HG02840 (cell line): Measurements from ENCODE around the gene KIAA2012.

ENCODE experiments used
- ATAC-seq: cut with Tn5 transposase; IDR thresholded peaks from one replicate; pipeline ENCODE4 v1.9.1; 2021; ENCODE audit warnings: mild to moderate bottlenecking, moderate library complexity, moderate number of reproducible peaks; ENCODE audit not compliant: unreplicated experiment, low FRiP score

The KIAA2012 gene

DNA sequence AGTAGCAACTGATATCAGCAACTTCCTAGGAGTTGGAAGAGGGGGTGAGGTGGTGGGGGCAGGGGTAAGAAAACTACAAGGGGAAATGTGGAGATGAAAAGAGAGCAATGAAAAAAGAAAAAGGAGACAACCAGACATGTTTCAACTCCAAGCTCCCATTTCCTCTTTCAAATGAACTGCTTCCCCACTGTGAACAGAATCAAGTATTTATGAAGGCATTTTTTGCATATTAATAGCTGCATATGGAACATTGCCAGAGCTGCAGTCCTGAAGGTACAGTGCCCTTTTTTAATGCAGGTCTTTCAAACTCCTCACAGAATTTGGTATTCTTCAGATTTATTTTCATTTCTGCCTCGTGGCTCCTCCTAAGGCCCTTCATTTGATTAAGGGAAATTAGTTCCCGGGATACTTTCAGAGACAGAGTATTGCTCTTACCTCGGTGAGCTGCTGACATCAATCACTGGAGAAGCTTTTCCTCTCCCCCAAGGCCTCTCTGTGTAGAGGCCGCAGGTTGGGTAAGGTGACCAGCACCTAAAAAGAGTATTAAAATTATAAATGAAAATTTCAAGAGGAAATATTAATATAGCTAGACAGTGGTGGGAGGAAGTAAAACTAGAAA is 68.4 kb downstream of the KIAA2012 start:
- no peak for ATAC-seq

- no peak for ATAC-seq
These were observed 69.5 kb downstream of the KIAA2012 start for GRCh38 chr2:202142540-202142939.

- ATAC-seq: no peak
These were observed 74.7 kb downstream of the KIAA2012 start for GRCh38 chr2:202147775-202148174.

GRCh38 chr2:202148515-202149154 is 75.6 kb downstream of the KIAA2012 start:
- ATAC-seq: no peak

- no peak for ATAC-seq
These were observed 76.2 kb downstream of the KIAA2012 start for GRCh38 chr2:202149155-202149762.

- no peak for ATAC-seq
These were observed 76.9 kb downstream of the KIAA2012 start for GRCh38 chr2:202149936-202150335.

DNA sequence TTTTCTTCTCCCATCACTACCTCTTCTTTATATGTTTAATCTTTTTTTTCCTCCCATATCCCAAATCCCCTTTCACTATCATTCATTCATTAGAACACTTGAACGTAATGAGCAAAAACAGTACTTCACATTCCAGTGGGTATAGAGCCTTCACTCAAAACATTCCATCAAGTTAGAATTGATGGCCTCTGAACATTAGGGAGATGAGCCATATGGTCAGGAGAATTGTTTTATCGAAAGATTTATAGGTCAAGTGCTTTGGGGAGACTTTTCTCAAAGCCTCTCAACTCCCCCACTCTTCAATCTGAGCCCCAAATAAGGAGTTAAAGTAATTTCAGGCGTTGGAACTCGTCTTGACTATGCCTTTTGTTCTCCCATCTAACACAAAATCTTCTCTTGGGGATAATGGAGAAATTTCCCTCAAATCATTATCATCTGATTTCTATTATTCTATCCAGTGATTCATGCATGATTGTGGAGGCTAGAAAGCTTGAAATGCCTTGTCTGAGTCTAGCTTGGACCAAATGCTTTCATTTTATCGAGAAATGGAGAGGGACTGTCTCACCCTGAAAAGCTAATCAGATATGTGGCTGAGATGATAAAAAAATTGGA is 79.2 kb downstream of the KIAA2012 start:
- no peak for ATAC-seq

- no peak for ATAC-seq
These were observed 81.6 kb downstream of the KIAA2012 start for GRCh38 chr2:202154613-202155012.

- no peak for ATAC-seq
These were observed 84.3 kb downstream of the KIAA2012 start for GRCh38 chr2:202157211-202157990.

DNA sequence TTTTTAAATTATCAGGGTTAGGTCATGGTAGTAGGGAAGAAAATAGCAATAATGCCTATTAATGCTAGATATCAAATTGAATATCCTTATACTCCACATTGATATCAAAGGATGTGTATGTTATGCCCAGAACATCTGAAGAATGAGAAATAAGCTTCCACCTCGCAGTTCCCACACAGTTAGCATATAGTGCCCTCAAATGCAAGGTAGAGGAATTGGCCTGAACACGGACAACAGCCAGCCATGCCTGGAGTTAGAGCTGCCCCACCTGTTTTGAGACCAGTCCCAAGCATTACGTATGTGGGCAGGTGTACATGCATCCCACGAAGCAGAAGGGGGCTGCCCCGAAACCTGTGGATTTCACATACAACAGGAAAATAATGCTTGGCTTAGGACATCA is 85.7 kb downstream of the KIAA2012 start:
- no peak for ATAC-seq

DNA sequence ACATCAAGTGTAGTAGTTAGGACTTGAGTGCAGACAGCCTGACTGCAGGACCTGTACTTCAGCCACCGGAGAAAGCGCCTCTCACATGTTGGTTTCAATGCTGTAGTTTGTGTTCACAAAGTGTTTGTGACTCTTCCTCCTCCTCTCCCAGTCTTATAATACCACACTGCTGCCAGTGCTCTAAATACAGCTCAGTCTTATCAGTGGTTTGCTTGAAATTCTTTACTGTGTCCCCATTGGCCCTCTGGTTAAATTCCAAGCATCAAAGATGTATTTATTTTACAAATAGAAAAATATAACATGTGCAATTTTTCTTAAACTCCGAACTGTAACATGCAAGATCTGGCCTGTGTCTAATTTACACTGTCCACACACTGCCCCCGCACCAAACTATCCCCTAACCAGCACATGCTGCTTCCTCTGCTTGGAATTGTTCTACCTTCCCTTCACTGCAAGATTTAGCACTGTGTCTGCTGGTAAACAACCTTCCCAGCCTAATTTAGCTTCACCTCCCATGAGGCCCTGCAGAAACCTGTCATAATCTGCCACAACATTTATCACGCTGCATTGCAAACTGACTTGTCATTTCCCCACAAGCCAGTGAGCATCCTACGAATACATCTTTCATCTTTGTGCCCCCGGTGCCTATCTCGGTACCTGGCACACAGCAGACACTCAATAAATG is 88.2 kb downstream of the KIAA2012 start:
- no peak for ATAC-seq

DNA sequence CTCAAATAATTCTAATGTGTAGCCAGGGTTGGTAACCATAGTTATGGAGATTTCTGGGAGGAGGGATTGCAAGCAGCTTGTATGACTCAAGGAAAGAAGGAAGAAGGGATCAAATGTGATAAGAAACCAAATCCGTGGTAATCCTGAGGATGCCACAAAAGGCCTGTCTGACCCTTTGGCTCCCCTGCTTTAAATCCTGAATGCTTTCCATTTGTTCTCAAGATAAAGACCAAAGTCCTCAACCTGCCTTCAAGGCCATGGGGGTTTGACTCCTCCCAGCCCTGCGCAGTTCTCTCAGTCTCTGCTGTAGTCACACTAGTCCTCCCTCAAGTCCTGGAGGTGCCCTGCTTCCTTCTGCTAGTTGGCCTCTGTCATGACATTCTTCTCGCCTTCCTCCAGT is 91.4 kb downstream of the KIAA2012 start:
- no peak for ATAC-seq

DNA sequence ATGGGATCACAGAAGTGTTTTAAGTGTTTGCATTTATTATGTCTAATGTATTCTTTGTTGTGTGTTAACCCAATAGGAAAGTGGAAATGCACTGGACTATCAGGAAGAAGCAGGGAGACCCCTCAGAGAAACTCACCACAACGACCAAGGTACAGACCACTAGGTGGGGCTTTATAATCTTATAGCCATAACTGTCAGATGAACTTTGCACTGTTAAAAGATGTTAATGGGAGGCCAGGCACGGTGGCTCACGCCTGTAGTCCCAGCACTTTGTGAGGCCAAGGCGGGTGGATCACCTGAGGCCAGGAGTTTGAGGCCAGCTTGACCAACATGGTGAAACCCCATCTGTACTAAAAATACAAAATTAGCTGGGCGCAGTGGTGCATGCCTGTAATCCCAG is 92.2 kb downstream of the KIAA2012 start:
- ATAC-seq: no peak

DNA sequence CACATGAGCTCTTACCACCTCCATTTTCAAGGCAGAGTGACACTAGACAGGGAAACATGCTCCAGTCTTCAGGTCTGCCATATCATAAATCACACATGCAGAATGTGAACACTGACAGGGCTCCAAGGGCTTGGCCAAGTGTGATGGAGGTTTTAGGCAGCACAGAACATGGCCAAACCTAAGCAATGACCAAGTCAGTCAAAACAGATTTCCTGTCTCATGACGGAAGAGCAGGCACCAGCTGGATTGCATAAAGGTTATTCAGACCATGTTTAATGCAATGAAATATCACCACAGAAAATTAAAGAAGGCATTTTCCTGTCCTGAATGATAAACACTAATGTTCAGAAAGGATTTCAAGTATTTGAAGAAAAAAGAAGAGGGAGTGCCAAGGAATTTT is 92.9 kb downstream of the KIAA2012 start:
- ATAC-seq: no peak

- no peak for ATAC-seq
These were observed 96.1 kb downstream of the KIAA2012 start for GRCh38 chr2:202169131-202169530.

DNA sequence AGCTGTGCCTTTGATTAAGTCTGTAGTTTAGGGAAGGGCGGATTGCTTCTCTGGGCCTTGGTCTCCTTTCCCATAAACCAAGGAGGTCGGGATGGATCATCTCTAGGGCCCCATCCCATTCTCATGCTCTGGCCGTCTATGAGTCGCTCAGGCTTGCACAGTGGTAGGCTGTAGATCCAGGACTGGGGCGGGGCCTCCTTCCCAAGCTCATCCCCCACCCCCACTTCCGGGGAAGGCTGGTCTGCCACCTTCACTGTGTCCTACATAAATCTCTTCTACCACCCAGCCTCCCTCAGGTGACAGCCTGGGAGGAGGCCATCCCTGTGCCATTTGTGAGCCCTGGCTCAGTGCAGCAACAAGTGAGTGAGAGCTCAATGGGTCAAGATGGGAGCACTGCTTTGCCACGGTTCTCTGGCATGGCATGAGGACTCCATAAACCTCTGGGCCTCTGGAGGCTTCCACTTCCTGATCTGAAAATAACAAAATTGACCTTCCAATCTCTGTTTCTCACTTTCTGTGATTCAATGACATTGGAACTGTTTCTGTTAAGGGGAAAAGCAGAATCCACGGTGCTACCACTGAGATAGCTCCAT is 96.9 kb downstream of the KIAA2012 start:
- ATAC-seq: no peak

- ATAC-seq: no peak
These were observed 98.3 kb downstream of the KIAA2012 start for GRCh38 chr2:202171241-202171825.

DNA sequence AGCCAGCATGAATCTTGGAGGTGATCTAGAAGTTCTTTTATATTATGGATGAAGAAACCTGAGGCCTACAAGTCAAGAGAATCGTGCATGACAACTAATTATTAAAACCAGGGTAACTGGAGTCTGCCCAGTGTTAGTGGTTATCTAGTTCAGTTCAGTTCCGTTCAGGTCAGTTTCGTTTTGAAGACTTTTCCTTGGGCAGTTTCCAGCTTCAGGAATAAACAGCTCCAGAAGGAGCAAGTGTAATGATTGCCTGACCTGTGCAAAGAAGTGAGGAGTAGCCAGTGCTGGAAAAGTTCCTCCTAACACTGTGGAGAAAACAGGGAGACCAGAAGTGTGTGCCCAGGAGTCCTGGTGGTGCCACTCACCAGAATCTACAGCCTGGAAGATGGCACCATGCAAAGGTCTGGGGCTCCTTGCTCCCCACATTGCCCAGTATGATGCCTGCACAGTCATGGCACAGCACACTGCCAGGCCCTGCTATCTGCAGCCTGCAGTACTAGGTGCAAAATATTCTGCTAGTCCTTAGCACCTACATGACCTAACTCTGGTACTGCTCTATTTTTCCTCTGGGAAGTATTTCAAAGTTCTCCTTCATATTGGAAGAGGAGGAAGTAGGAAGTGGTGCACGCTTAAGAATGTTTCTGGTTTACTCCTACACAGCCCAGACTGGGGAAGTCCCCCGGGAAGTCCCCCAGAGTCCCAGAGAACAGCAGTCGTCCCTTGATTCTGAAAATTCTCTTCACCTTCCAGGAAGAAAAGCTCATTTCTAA is 99.6 kb downstream of the KIAA2012 start:
- no peak for ATAC-seq
